HG03354 (cell line): ENCODE measurements around the gene EVA1A.

Experiments used
- ATAC-seq: cut with Tn5 transposase; IDR thresholded peaks from one replicate; pipeline ENCODE4 v1.9.1; 2021; ENCODE audit warnings: mild to moderate bottlenecking; ENCODE audit not compliant: unreplicated experiment, poor library complexity, severe bottlenecking

EVA1A gene

GRCh38 chr2:75524276-75524911 lies 36.3 kb downstream of the EVA1A start:
- ATAC-seq = no peak

- no peak for ATAC-seq
Measured at GRCh38 chr2:75523313-75524275, 37.1 kb downstream of the EVA1A start.

GRCh38 chr2:75522543-75523312 lies 38.0 kb downstream of the EVA1A start:
- no peak for ATAC-seq

- no peak for ATAC-seq
Measured at GRCh38 chr2:75521225-75521872, 39.4 kb downstream of the EVA1A start.

- ATAC-seq = no peak
Measured at GRCh38 chr2:75519843-75520242, 40.9 kb downstream of the EVA1A start.

- ATAC-seq = no peak
Measured at GRCh38 chr2:75518638-75519465, 41.9 kb downstream of the EVA1A start.

GRCh38 chr2:75517547-75518230 lies 43.0 kb downstream of the EVA1A start:
- ATAC-seq = no peak

GRCh38 chr2:75516378-75517360 lies 44.1 kb downstream of the EVA1A start:
- no peak for ATAC-seq

GRCh38 chr2:75515584-75516368 lies 45.0 kb downstream of the EVA1A start:
- ATAC-seq = no peak

- ATAC-seq = no peak
Measured at GRCh38 chr2:75513616-75514170, 47.0 kb downstream of the EVA1A start.

- ATAC-seq = no peak
Measured at GRCh38 chr2:75512455-75513212, 48.1 kb downstream of the EVA1A start.

- no peak for ATAC-seq
Measured at GRCh38 chr2:75506101-75506697, 54.5 kb downstream of the EVA1A start.

GRCh38 chr2:75505012-75505411 lies 55.7 kb downstream of the EVA1A start:
- ATAC-seq = no peak

- no peak for ATAC-seq
Measured at GRCh38 chr2:75503048-75503607, 57.6 kb downstream of the EVA1A start.

GRCh38 chr2:75500633-75501032 lies 60.1 kb downstream of the EVA1A start:
- no peak for ATAC-seq
